OCI-LY3 (cell line): ENCODE measurements around the gene SNCAIP.

Source experiments
- H2AFZ ChIP-seq: fragments of 200-600, 300-600 bp; shearing (Covaris generic); 2 replicates; pipeline ENCODE4 v1.6.0; 2014; ENCODE audit warnings: antibody characterized with exemption, low read depth, low read length
- H3K27ac ChIP-seq: fragments of 200-600, 300-600 bp; sonication (generic); 2 replicates; pipeline ENCODE4 v1.5.1; 2014; ENCODE audit warnings: mild to moderate bottlenecking, low read length, moderate library complexity, mixed read lengths
- H3K27me3 ChIP-seq: fragments of 200-600, 300-600 bp; sonication (generic); 2 replicates; pipeline ENCODE4 v1.6.1; 2014; ENCODE audit warnings: low read depth, low read length, mixed read lengths
- H3K36me3 ChIP-seq: fragments of 200-600, 300-600 bp; sonication (generic); replicated peaks from 2 replicates; pipeline ENCODE3; 2014; ENCODE audit warnings: low read depth, low read length, mixed read lengths
- H3K4me1 ChIP-seq: fragments of 300-600, 200-600 bp; sonication (generic); 2 replicates; pipeline ENCODE4 v1.6.1; 2014; ENCODE audit warnings: low read length, mixed read lengths
- H3K4me2 ChIP-seq: fragments of 200-600, 300-600 bp; sonication (generic); 2 replicates; pipeline ENCODE4 v1.6.1; 2014; ENCODE audit warnings: low read length, mixed read lengths
- H3K4me3 ChIP-seq: fragments of 300-600, 200-600 bp; sonication (generic); 2 replicates; pipeline ENCODE4 v1.5.1; 2014; ENCODE audit warnings: antibody characterized with exemption, mild to moderate bottlenecking, low read length, moderate library complexity
- H3K79me2 ChIP-seq: fragments of 300-600, 200-600 bp; shearing (Covaris generic); 2 replicates; pipeline ENCODE4 v1.6.1; 2014; ENCODE audit warnings: mild to moderate bottlenecking, low read length, mixed read lengths
- H3K9ac ChIP-seq: fragments of 300-600, 200-600 bp; shearing (Covaris generic); 2 replicates; pipeline ENCODE4 v1.6.0; 2014; ENCODE audit warnings: mild to moderate bottlenecking, low read length, moderate library complexity
- H3K9me3 ChIP-seq: fragments of 200-600, 300-600 bp; shearing (Covaris generic); 2 replicates; pipeline ENCODE4 v1.6.1; 2014; ENCODE audit warnings: low read length, mixed read lengths; ENCODE audit not compliant: insufficient read depth
- H4K20me1 ChIP-seq: fragments of 200-600, 300-600 bp; sonication (generic); 2 replicates; pipeline ENCODE4 v1.6.1; 2016; ENCODE audit warnings: low read length, mixed read lengths; ENCODE audit not compliant: insufficient read depth
- CTCF ChIP-seq: fragments of 200-600, 300-600 bp; sonication (generic); IDR thresholded peaks from 2 replicates; pipeline ENCODE4 v1.5.1; 2014; ENCODE audit warnings: antibody characterized with exemption, low read length, low read depth
- EZH2phosphoT487 ChIP-seq: fragments of 200-600 bp; shearing (Covaris generic); IDR thresholded peaks from 2 replicates; pipeline ENCODE4 v1.6.1; 2018; ENCODE audit warnings: antibody characterized with exemption, mixed run types, low read depth

SNCAIP gene

DNA sequence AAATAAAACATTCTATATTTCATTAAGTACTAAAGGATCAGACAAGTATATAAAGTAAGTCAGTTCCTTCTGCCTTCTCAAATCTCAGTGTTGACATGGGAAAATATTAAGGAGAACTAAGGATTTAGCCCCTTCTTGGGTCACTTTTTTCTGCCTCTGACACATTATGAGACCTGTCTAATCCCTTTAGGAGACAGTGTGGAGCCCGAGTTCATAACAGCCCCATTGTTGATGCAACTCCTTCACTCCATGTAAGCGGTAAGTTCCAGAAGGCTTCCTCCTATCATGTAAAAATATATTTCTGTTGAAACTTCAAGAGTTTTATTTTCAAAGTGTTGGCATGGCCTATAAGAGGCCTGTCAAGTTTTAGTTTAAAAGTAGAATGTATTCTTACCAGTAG, 152.2 kb downstream of the SNCAIP start:
- Histone ChIP-seq H3K9me3 (no peaks in the 10 kb centered on the region), H3K4me3 (no peak overlapping the region), H3K79me2 (no peaks in the 10 kb centered on the region), H3K36me3 (no peaks in the 10 kb centered on the region), H3K27ac (no peak overlapping the region), H3K9ac (no peak overlapping the region), H4K20me1 (no peaks in the 10 kb centered on the region), H3K4me1 (no peaks in the 10 kb centered on the region), H3K4me2 (no peak overlapping the region), H3K27me3 (no peaks in the 10 kb centered on the region), H2AFZ (no peak overlapping the region)
- TF ChIP-seq CTCF: no peak
- no peak for TF ChIP-seq EZH2phosphoT487

DNA sequence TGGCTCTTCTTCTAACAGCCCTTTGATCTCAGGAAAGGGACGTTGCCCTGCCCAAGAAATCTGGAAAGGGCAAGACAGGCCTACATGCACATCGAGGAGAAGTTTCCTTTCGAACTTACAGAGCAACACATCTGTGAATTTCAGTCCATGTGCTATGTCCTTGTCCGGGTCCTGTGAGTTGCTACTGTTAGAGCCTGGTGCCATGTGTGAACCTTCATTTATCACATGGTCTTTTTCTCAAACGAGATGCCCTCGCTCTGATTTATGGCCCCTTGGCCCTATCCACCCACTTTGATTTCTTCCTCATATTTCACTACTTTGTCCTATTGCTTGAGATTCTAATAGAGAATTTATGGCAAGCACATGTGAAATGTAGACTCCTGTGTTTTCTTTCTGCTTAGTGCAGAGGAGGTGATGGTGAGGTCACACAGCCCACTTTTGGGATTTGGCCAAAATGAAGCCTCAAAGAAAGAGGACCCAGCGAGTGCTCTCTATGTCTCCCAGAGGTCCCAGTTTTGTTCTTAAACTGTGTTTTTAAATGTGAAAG, 153.1 kb downstream of the SNCAIP start:
- H3K79me2 ChIP-seq: no peaks in the 10 kb centered on the region

GRCh38 chr5:122465994-122466393, 154.0 kb downstream of the SNCAIP start:
- no peaks in the 10 kb centered on the region for H3K79me2 ChIP-seq
- H3K4me2 ChIP-seq: no peak overlapping the region
- H4K20me1 ChIP-seq: no peaks in the 10 kb centered on the region
- H3K9me3 ChIP-seq: no peaks in the 10 kb centered on the region
- no peak for TF ChIP-seq EZH2phosphoT487
- no peak for TF ChIP-seq CTCF
- no peak overlapping the region for H3K4me3 ChIP-seq
- H2AFZ ChIP-seq: no peak overlapping the region
- no peaks in the 10 kb centered on the region for H3K4me1 ChIP-seq
- no peaks in the 10 kb centered on the region for H3K36me3 ChIP-seq
- no peaks in the 10 kb centered on the region for H3K27me3 ChIP-seq
- H3K9ac ChIP-seq: no peak overlapping the region
- H3K27ac ChIP-seq: no peak overlapping the region

More for the DNA sequence above, 153.1 kb downstream of the SNCAIP start:
- no peak overlapping the region for H3K4me3 ChIP-seq
- H3K9me3 ChIP-seq: no peaks in the 10 kb centered on the region
- no peak overlapping the region for H3K27ac ChIP-seq
- no peaks in the 10 kb centered on the region for H3K4me1 ChIP-seq
- TF ChIP-seq CTCF (no peak), EZH2phosphoT487 (no peak)
- H2AFZ ChIP-seq: no peak overlapping the region
- H3K27me3 ChIP-seq: no peaks in the 10 kb centered on the region
- no peaks in the 10 kb centered on the region for H4K20me1 ChIP-seq
- H3K36me3 ChIP-seq: no peaks in the 10 kb centered on the region
- no peak overlapping the region for H3K4me2 ChIP-seq
- H3K9ac ChIP-seq: no peak overlapping the region

- Histone ChIP-seq H3K9ac (no peak overlapping the region), H3K4me2 (no peak overlapping the region), H3K4me3 (no peak overlapping the region), H3K4me1 (no peaks in the 10 kb centered on the region), H2AFZ (no peak overlapping the region), H3K79me2 (no peaks in the 10 kb centered on the region), H3K9me3 (no peaks in the 10 kb centered on the region), H3K27me3 (no peaks in the 10 kb centered on the region), H3K27ac (no peak overlapping the region), H3K36me3 (no peaks in the 10 kb centered on the region), H4K20me1 (no peaks in the 10 kb centered on the region)
- TF ChIP-seq EZH2phosphoT487 (no peak), CTCF (no peak)
Measured at GRCh38 chr5:122468351-122469116, 156.5 kb downstream of the SNCAIP start.
